Measurements from ENCODE around the gene ANO3.

The ANO3 gene

DNA sequence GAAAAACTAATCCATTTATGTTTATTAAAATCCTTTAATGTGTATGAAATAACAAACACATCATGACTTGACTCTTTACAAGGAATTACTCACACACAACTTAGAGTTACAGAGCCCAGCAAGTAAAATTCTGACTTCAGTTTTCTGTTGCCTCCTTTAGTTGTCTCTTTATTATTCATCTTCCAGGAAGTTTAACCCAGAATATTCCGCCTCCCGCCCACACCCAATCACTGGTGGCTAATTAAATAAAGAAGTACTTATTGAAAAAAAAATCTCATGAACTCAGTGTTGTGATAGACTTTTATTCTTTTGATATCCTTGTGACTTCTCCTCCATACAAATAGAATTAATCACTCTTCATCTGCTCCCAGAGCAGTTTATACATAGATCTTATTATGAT lies 178.2 kb downstream of the ANO3 start:
- DNase-seq = no peak

DNA sequence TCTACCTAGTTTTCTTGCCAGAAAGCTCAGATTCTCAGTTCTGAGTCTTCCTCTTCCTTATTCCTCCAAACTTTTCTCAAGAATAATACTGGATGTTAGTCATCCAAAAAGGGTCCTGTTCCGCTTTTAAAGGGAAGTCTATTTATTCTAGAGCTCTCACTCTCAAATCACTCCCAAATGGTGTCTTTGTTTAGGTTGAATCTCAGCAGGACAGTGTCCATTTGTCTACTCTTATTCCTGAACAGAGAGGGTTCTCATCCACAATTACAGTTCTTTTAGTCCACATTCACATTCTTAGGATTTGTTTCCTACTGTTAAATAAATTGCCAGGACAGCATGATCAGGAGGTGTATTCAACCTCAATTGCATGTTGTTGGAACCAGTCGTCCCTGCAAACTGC lies 178.8 kb downstream of the ANO3 start:
- DNase-seq = no peak

DNA sequence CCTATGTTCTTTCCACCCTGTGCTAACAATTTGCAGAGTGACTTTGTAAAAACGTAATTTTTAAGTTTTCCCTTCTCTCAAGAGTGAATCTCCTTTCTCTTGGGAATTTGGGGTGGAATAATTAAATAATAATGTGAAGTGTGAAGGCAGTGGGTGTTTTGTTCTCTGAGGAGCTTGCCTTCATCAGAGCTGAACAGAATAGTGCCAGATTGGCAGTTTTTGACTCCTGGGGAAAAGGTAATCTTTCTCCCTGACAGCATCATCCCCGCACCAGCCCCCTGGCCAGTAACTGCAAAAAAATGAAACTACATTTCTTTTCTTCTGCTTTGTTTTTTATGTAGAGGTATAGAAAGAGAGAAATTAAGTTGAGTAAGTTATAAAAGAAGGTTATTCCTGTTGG lies 180.3 kb downstream of the ANO3 start:
- no peak for DNase-seq

DNA sequence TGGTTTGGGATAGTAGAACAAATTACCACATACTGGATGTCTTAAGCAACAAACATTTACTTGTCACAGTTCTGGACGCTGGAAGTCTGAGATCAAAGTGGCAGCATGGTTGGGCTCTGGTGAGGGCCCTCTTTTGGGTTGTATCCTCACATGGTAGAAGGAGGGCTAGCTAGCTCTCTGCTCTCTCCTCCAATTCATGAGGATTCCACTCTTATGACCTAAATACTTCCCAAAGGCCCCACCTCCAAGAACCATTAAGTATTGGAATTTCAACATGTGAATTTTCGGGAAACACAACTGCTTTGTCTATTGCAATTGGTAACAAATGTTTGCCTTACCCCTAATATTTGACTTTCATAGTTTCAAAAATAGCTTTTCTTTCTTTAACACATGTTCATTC lies 187.5 kb downstream of the ANO3 start:
- no peak for DNase-seq

DNA sequence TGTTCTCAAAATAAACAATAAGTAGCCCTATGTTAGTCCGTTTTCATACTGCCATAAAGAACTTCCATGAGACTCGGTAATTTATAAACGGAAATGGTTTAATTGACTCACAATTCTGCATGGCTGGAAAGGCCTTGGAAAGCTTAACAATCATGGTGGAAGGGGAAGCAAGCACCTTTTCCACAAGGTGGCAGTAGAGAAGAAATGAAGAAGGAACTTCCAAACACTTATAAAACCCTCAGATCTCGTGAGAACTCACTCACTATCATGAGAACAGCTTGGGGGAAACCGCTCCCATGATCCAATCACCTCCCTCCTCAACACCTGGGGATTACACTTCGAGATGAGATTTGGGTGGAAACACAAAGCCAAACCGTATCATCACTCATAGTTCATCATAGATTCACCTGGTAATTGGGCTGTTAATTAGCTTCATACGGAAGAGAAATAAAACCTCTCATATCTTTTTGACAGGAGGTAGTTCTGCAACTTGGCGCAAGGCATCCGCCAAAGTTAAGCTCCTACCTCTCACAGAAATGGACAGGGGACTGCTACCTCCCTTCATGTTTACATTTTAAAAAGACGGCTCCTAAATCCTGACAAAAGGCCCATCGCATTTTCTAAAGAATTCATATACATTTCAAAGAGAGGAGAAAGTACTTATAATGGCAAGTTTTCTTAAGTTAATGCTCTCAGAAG lies 191.1 kb downstream of the ANO3 start:
- no peak for DNase-seq

DNA sequence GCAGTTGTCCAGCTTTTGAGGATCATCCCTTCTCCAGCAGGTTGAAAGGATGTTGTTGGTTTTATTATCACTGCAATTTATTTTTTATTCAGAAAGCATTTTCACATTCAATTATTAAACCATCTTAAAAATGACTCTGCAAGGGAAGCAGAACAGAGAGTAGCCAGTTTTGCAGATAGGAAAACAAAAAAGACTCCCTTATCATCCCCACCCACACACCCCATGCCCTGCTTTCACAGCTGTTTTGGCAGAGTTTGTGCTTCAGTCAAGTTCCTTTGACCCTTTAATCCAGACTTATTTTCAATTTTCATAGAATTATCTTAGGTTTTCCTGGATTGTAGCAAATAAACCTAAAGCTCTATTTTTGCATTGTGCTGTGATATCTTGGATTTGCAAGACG lies 195.8 kb downstream of the ANO3 start:
- DNase-seq = no peak

DNA sequence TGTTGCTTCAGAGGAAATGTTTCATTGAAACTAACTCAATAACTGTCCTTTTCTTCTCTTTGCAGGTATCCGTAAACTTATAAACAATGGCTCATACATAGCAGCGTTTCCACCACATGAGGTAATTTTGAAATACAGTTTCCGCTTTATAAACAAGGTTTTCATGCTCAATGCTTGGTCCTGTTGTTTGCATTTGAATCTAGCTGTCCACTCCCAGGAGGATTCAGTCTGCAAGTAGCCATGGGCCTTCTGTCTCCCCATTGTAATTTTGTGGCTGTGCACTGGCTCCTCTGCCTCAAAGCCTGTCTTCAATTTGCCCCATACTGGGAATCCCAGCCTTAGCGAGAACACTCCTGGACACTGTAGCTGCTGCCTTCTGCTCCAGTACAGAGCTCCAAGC lies 205.4 kb downstream of the ANO3 start:
- DNase-seq = no peak

DNA sequence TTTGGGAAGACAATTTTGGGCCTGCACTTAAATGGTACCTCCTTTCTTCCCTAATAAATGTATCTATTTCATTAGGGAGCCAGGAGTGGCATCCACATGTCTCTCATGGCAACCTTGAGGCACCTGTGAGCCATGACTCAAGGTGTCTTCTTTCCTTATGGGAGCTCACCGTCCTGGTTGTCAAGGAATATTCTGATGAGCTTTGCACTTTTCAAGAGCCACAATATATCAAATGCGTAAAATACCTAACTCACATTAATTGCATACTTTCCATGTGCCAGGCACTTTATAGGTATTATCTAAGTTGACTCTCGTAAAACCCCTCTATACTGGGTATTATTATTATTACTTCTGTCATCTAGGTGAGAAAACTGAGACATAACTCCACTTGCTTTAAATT lies 207.6 kb downstream of the ANO3 start:
- DNase-seq = no peak

DNA sequence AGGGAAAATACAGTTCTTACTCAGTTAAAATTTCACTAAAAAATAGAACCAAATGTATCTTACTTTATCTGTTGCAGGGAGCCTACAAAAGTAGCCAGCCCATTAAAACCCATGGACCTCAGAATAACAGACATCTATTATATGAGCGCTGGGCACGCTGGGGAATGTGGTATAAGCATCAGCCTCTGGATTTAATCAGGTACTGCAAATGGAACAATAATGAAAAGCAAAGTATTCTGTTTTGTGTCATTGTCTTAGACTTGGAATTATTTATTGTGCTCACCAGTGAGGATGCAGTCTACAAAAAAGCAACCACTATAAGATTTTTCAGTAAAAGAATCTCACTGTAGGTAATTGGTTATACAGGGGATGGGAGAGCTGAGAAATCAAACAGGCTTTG lies 209.9 kb downstream of the ANO3 start:
- DNase-seq = no peak

DNA sequence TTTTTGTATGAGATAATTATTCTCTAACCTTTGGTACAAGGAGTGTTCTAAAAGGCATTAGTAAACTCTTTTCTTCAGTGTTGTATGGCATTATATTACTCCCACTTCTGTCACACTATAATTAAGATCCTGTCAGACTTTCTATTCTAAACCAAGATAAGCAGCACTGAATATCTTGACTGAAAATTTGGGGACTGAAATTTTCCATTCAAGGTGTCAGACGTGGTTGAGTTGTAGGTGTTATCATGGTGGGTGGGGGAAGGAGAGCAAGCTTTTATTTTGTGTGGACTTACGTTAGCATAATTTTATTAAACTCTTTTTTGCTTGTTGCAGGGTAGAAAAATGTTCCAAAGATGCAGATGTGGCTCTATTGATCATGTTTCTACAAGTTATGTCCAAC lies 217.2 kb downstream of the ANO3 start:
- no peak for DNase-seq

DNA sequence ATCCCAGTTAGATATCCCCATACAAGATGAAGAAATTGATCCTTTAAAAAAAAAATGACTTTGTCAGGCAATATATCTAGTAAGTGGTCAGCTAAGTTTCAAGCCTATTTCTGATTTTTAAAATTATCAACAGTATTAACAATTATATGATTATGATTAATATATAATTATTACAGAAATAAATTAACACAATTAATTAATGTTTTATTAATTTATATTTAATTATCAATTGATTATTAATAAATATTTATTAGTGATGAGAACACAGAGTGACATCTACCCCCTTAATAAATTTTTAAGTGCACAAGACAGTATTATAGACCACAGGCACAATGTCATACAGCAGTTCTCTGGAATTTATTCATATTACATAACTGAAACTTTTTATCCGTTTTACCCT lies 218.1 kb downstream of the ANO3 start:
- no peak for DNase-seq

DNA sequence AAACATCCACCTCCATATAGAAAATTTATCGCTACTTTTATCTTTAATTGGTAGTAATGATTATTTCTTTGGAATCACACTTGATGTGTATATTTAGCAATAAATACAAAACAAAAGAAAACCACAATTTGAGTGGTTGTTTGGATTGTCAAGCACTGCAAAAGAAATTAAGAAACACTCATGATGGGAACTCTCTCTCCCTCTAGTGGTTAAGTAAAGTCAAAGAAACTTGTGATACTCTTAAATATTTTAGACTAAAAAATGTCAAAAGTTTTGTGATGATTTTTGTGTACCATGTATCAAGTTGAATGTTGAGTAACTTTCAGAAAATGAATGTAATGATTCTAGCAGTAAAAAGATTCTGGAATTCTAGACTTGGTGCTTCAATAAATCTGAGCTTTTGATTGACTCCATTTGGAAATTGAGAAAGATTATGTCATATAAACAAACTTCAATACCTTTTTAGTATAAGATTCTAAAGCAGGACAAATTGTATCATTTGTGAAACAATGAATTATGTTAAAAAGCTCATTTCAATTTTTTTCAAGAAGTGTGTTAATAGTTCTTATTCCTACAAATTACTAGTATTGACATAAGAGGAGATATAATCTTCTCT lies 219.4 kb downstream of the ANO3 start:
- no peak for DNase-seq

DNA sequence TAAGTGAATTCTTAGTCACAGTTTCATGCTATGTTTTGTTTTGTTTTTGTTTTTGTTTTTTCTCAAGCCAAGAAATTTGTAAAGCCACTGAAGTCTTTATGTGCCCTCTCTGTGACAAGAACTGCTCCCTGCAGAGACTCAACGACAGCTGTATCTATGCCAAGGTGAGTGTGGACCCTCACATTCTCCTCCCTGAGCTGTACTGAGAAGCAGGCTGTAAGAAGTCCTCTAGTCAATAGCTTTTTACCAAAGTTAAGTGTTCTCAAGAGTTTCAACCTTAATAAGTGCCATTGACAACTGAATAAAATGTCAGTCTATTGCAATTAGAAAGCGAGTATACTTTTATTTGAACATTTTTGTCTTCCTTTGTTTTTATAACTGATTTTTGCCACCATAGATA lies 221.3 kb downstream of the ANO3 start:
- DNase-seq = no peak

DNA sequence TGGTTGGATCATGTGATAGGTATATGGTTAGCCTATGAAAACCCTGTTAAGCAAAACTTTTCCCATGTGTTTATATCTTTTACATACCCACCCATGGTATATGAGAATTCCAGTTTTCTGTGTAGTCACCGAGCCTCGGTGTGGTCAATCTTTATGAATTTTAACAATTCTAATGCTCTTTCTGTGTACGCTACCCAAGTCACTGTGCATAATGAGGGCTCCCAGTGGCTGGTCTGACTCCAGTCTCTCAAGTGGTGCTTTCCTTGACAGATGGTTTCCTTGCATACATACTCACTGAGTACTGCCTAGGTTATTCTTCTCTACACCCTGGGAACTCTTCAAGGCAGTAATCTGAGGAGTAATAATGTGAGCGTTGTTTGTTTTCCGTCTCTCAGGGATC lies 222.5 kb downstream of the ANO3 start:
- no peak for DNase-seq

DNA sequence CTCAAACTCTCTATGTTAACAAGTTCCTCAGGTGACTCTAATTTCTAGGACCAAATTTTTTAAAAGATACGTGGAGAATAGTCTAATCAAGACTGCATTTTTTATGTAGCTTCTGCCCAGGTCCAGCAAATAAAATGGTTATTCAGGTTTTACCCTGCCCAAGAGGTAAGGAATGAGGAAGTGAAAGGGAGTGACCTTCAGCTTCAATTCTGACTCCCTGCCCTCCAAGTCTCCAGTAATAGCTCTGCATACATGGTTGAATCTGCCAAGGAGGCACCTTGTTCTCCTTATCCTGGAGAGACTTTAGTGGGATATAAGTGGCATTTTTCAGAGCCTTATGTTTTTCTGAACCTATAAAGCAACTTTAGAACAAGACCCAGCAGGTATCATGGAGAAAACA lies 224.7 kb downstream of the ANO3 start:
- DNase-seq = no peak

DNA sequence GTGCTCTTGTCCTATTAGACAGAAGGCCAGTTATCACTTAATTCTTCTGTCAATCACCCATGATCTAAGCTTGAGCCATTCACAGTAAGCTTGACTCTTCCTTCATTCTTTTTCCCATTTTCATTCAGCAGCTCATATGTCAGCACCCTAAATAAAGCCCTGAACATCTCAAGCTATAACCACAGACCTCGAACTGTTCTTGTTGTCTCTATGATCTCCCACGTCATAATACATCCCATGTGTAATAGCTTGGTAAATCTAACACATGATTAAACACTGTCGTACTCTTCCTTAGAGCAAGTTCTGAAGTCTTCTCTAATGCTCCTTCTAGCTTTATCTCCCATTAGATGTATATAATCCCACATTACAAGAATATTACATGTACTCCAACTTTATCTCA lies 225.7 kb downstream of the ANO3 start:
- DNase-seq = no peak

DNA sequence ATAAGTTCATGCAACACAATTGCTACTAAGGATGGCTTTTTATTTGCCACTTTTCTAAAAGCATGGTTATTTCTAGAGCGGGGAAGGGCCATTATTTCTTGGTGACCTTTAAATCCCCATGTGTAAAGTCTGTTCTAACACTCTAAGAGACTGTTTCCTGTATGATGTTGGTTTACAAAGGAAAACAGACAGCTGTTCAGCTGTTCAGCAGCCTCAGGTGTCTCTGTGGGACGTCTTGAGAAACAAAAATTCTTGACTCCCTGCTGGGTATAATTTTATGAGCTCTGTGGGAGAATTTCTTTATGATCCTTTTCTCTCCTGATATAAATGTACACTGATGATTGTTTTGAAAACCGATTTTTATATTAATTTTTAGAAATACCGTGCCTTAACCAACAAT lies 226.3 kb downstream of the ANO3 start:
- no peak for DNase-seq

DNA sequence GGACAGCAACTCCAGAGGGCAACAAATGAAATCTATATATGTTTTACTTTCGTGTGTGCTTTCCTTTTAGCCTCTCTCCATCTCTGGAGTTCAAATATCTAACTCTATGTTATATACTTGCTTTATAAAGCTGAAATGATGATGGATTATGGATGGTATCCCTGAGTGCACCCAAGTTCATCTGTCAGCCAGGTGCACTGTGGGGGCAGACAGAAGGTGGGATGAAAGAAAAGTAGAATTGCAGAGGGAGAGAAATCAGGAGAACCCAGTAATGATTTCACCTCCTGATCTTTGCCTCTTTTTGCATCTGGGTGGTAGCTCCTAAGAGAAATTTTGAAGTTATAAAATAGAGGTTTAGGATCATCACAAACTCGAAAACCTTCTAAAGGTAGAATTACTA lies 237.7 kb downstream of the ANO3 start:
- no peak for DNase-seq

DNA sequence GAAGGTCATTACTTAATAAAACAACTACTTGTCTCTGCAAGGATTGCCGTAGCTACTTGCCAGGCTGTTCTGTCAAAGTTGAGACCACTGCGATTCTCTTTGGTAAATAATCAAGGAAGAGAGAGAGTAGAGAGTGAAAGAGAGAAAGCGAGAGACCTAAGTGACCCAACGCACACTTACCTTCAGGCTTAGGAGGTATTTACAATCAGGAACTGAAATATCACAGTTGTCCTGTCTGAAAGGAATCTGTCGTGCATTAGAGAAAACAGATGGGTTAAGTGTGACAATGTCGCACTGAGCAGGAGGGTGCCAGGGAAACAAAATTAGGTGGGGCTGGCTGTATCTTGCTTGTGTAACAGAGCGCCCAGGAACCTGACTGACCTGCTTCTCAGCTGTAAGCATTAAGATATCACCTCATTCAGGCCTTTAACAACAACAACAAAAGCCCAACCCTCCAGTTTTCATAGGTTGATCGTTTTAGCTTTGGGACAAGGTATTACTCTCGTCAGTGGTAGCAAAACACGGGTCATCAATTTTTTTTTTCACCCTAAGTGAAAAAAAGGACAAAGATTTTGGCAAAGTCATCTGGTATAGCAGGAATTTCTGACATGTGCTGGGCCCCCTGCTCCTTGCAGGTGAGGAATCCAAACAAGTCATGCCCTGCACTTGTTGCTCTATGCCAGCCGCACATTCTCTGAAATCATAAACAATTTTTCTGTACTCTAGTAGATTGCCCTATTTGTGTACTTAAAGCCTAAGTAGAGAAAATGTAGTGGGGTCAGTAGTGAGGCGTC lies 240.1 kb downstream of the ANO3 start, which contains the start of gene MUC15:
Gene MUC15, minus strand, starts transcription at position 403 of the 794 bp plus-strand sequence. CDS start 5,169 bp downstream, outside the sequence.
- no peak for DNase-seq

DNA sequence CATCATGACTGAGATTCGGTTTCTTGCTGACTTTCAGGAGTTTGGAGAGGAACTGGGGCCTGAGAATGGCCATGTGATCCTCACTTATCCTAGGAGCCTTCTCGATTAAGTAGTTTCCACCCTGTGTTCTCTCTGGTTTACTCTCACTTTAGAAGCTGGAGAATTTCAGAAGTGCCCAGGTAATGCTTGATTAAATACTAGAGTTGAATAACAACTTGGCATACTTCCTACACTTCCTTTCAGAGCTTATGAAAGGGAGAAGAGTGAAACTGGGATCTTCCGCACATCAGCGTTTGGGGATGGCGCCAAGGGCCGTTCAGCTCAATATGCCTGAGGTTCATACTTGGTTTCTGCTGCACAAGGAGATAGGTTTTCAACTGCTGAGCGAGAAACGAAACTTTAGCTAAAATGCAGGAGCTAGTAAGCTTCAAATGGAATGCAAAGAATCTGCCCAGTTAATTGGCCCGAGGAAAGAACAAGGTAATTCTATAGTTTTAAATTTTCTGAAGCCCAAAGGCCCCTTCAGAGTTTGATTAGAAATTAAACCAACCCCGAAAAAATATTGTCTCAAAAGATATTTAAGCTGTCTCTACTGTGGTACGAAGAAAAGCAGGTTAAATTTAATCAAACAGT lies 241.0 kb downstream of the ANO3 start:
- no peak for DNase-seq

DNA sequence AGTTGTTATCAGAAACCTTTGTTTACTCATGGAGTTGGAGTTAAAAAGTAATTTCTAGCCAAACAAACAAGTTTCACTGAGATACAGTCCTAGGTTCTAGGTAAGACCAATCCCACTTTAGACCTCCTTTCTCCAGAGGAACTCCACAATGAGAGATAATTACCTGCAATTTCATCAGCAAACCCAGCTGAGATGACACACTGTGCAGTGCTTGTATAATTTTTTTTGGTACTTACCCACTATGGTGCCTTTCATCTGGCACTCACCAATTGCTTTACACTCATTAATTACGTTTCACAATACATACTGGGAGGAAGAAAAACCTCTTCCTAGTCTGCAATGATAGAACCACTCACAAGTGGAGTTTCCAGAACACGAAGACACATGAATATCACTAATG lies 242.0 kb downstream of the ANO3 start:
- no peak for DNase-seq

DNA sequence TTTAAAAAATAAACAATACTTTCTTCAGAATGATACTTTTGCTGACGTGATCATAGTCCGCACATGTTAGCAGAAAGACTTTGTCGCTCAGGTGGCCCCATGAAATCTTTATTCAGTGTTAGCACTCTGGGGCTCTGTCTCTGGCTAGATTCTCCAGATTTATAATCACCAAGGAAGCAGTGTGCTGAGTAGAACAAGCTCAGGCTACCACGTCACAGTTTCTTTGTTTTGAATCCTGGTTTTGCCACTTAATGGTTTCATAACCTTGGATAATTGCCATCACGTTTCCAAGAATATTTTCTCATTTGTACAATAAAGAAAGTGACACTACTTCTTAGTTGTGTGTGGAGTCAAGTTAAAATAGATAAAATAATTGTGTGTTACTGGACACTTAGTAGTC lies 244.0 kb downstream of the ANO3 start:
- DNase-seq = no peak

DNA sequence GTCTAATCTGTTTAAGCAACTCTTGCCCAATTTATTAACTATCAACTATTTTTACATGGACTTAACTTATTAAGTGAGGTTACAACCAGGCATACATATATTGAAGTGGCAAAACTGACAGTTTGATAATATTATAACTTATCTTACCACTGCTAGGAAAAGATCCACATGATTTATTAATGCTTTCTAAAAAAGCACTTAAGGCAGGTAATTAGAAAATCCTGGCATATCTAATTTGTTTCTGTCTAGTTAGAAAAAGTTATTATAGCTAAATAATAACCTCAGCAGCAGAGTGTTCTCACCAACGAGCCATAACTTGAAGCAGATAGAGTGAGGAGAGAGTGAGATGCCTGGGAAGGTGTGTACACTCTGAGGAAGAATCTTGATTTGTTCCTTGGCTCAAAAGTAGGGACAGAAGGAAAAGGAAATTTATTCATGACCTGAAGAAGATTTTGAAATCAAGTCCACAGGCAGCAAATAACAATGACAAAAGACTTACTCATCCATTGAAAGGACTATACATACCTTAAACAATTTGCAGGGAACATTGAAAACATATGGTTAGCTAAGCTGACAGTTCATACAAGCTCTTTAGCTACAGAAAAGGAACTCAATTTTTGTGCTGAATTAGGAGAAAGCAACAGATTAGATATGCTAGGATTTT lies 247.2 kb downstream of the ANO3 start:
- DNase-seq = no peak
